Keratinocyte (primary cell): ENCODE measurements around the gene NT5M. TPM values are rescaled to one million over a fixed set of nuclear protein-coding genes. Genes with fewer than 3 reads are reported as not detected.

Experiments
- DNase-seq: peaks from one replicate; pipeline ENCODE4 v3.0.0-alpha.2; 2011; ENCODE audit warnings: low read depth, missing footprints, low spot score
- FAIRE-seq: peaks from 2 replicates; lab custom pipeline; 2011; peaks lifted over from hg19 to GRCh38; lab: Jason Lieb, UNC
- H2AFZ ChIP-seq: 2 replicates; pipeline ENCODE4 v1.6.0; 2012; ENCODE audit warnings: low read length, control low read depth, inconsistent platforms; ENCODE audit not compliant: control insufficient read depth
- H3K27ac ChIP-seq: 2 replicates; pipeline ENCODE4 v1.5.1; 2011; ENCODE audit warnings: low read length; ENCODE audit not compliant: control insufficient read depth, insufficient read depth
- H3K27me3 ChIP-seq: 3 replicates; pipeline ENCODE4 v1.6.0; 2011; ENCODE audit warnings: low read length; ENCODE audit not compliant: control insufficient read depth, insufficient read depth; ENCODE audit errors: extremely low read depth
- H3K36me3 ChIP-seq, 2 experiments: 2 replicates in 1 of 2; 3 replicates in 1 of 2; pipeline ENCODE4 v1.5.1; 2011; ENCODE audit warnings: low read length in 2 of 2, mild to moderate bottlenecking in 1 of 2; ENCODE audit not compliant: control insufficient read depth in 2 of 2, insufficient read depth in 2 of 2; ENCODE audit errors: extremely low read depth in 1 of 2
- H3K4me1 ChIP-seq: 3 replicates; pipeline ENCODE4 v1.5.1; 2011; ENCODE audit warnings: low read length; ENCODE audit not compliant: control insufficient read depth, insufficient read depth; ENCODE audit errors: extremely low read depth
- H3K4me2 ChIP-seq: 3 replicates; pipeline ENCODE4 v1.6.0; 2011; ENCODE audit warnings: low read depth, low read length; ENCODE audit not compliant: control insufficient read depth, insufficient read depth; ENCODE audit errors: extremely low read depth
- H3K4me3 ChIP-seq, 3 experiments: fragments of 200-600 bp in 1 of 3; sonication (generic) in 1 of 3; 2 replicates in 2 of 3; 3 replicates in 1 of 3; pipeline ENCODE4 v1.5.1; 2011 to 2016; ENCODE audit warnings: low read length in 3 of 3, mild to moderate bottlenecking in 3 of 3, control low read depth in 2 of 3, inconsistent platforms in 1 of 3, low read depth in 1 of 3, mixed read lengths in 1 of 3, mixed run types in 1 of 3, moderate library complexity in 1 of 3; ENCODE audit not compliant: control insufficient read depth in 2 of 3, insufficient read depth in 2 of 3; ENCODE audit errors: extremely low read depth in 1 of 3
- H3K79me2 ChIP-seq: 2 replicates; pipeline ENCODE4 v1.6.0; 2012; ENCODE audit warnings: low read length; ENCODE audit not compliant: control insufficient read depth, insufficient read depth
- H3K9ac ChIP-seq: 3 replicates; pipeline ENCODE4 v1.6.0; 2011; ENCODE audit warnings: low read length; ENCODE audit not compliant: control insufficient read depth, insufficient read depth; ENCODE audit errors: extremely low read depth
- H3K9me1 ChIP-seq: 3 replicates; pipeline ENCODE4 v1.6.0; 2011; ENCODE audit warnings: low read length; ENCODE audit not compliant: control insufficient read depth, insufficient read depth; ENCODE audit errors: extremely low read depth
- H3K9me3 ChIP-seq: 2 replicates; pipeline ENCODE4 v1.5.1; 2012; ENCODE audit warnings: low read depth, low read length; ENCODE audit not compliant: control insufficient read depth
- H4K20me1 ChIP-seq: 3 replicates; pipeline ENCODE4 v1.6.0; 2011; ENCODE audit warnings: low read length; ENCODE audit not compliant: control insufficient read depth, insufficient read depth; ENCODE audit errors: extremely low read depth
- EZH2 ChIP-seq: IDR thresholded peaks from one replicate; pipeline ENCODE4 v1.6.1; 2012; ENCODE audit warnings: inconsistent platforms, mild to moderate bottlenecking, low read length, moderate library complexity
- dilution Hi-C: fragments of 300-500 bp; cut with MboI; formaldehyde crosslinking; loops from one replicate; pipeline ENCODE4 v1.7.0; 2020; ENCODE audit warnings: low sequenced_read_pairs; ENCODE audit not compliant: extremely low pct_ligation_motif_present
- polyA plus RNA-seq, 5 experiments: library from polyadenylated mRNA; depleted of rRNA in 3 of 5; stranded (reverse) in 3 of 5; stranded (forward) in 1 of 5; unstranded in 1 of 5; fragments of >200 nt; gene quantifications; 1 replicate in 1 of 5; 2 replicates in 3 of 5; 3 replicates in 1 of 5; pipeline versions ENCODE4 v1.2.1 to v1.2.3, GENCODE V29; 2011 to 2012; ENCODE audit warnings: missing spikeins in 2 of 5, low read depth in 1 of 5, low replicate concordance in 1 of 5
- TF ChIP-seq, protein P1 (sequence below), 3 experiments: IDR thresholded peaks in 1 of 3; conservative IDR thresholded peaks in 1 of 3; optimal IDR thresholded peaks in 1 of 3; 2 replicates in 2 of 3; 3 replicates in 1 of 3; pipeline versions ENCODE3 to v1.5.1; 2011; ENCODE audit warnings: low read length in 3 of 3, mild to moderate bottlenecking in 3 of 3, moderate library complexity in 2 of 3, control low read depth in 1 of 3, inconsistent platforms in 1 of 3; ENCODE audit not compliant: insufficient read depth in 2 of 3; ENCODE audit errors: extremely low read depth in 1 of 3

NT5M gene
- polyA plus RNA-seq, 1 donor (not counting 4 experiments of a cell fraction or from before 2014, with no cell fraction given), result 0.16 TPM

DNA sequence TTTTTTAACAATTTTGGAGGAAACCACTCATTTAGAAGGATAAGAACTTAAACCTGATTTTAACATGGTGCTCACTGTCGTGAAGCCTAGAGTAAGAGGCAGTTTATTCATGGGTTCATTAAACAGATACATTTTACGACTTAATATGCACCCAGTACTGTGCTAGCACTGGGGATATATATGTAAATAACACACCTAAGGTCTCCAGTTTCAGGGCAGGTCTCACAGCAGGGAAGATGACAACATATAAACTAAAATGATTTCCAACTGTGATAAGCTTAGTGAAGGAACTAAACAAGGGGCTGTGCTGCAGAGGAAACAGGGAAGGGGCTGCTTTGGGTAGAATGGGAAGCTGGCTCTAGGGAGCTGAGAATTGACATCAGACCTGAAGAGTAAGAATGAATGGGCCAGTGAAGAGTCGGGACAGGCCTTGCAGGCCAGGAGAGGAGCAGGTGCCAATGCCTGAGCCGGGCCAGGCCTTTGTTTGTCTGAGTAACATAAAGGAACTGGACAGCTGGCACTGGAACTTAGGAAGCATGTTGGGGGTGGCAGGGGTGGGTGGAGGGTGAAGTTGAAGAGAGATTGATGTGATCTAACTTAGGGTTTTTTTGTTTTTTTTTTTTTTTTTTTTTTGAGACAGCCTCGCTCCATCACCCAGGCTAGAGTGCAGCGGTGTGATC lies 12.1 kb downstream of the NT5M start:
- no peaks in the 10 kb centered on the region for H3K79me2 ChIP-seq
- H3K4me1 ChIP-seq, result peaks cover 5% of the 10 kb centered on the region
- TF ChIP-seq, protein P1, sequence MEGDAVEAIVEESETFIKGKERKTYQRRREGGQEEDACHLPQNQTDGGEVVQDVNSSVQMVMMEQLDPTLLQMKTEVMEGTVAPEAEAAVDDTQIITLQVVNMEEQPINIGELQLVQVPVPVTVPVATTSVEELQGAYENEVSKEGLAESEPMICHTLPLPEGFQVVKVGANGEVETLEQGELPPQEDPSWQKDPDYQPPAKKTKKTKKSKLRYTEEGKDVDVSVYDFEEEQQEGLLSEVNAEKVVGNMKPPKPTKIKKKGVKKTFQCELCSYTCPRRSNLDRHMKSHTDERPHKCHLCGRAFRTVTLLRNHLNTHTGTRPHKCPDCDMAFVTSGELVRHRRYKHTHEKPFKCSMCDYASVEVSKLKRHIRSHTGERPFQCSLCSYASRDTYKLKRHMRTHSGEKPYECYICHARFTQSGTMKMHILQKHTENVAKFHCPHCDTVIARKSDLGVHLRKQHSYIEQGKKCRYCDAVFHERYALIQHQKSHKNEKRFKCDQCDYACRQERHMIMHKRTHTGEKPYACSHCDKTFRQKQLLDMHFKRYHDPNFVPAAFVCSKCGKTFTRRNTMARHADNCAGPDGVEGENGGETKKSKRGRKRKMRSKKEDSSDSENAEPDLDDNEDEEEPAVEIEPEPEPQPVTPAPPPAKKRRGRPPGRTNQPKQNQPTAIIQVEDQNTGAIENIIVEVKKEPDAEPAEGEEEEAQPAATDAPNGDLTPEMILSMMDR (optimal IDR thresholded peaks at IDR 0.05 in 1 of 3, IDR thresholded peaks at IDR 0.05 in 1 of 3, conservative IDR thresholded peaks at IDR 0.05 in 1 of 3; ENCODE audit: extremely low read depth in 1 of 3, insufficient read depth in 2 of 3, low read length in 3 of 3), result no peak
- TF ChIP-seq EZH2, result no peak
- DNase-seq, result no peak
- H3K9me1 ChIP-seq, result no peaks in the 10 kb centered on the region
- no peak overlapping the region for H3K27ac ChIP-seq
- no peak overlapping the region for H3K9ac ChIP-seq
- H3K4me2 ChIP-seq, result no peak overlapping the region
- no peak overlapping the region for H3K4me3 ChIP-seq
- no peaks in the 10 kb centered on the region for H3K27me3 ChIP-seq
- no peaks in the 10 kb centered on the region for H4K20me1 ChIP-seq
- no peak overlapping the region for H2AFZ ChIP-seq
- H3K36me3 ChIP-seq, result no peaks in the 10 kb centered on the region
- dilution Hi-C loops, result no loop called here
- FAIRE-seq, result no peak
- H3K9me3 ChIP-seq, result no peaks in the 10 kb centered on the region

DNA sequence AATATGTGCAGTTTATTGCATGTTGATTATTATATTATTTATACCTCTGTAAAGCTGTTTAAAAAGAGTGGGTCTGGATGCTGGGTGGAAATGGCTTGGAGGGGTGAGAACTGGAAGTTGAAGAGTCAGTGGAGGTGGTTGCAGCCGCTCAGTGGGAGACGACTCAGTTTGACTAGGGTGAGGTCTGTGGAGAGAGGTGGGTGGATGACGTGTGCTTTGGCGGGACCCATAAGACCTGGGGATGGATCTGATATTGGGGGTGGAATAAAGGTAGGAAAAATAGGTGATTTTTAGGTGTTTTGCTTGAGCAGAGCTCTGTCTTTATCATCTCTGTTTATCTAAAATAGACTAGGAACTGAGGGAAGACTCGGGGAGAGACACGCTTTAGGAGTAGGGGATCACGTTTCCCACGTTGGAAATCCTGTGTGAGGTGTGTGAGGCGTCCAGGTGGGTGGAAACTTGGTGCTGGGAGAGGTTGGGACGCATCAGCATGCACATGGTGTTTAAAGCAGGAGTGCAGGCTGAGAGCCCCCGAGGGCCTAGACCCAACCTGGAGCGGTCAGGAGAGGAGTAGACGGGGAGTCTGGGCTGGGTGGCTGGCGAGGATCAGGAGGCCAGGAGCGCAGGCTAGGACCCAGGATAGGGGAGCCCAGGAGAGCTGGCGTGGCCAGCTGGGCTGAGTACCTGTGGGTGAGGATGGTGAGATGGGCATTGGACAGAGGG lies 17.2 kb downstream of the NT5M start:
- TF ChIP-seq, protein P1 (optimal IDR thresholded peaks at IDR 0.05 in 1 of 3, IDR thresholded peaks at IDR 0.05 in 1 of 3, conservative IDR thresholded peaks at IDR 0.05 in 1 of 3; ENCODE audit: extremely low read depth in 1 of 3, insufficient read depth in 2 of 3, low read length in 3 of 3), result no peak
- TF ChIP-seq EZH2, result no peak
- dilution Hi-C loops, result no loop called here

More for the DNA sequence above, 17.2 kb downstream of the NT5M start:
- no peaks in the 10 kb centered on the region for H3K36me3 ChIP-seq
- DNase-seq (no peak), FAIRE-seq (no peak)
- H3K27ac ChIP-seq, result no peak overlapping the region
- H3K79me2 ChIP-seq, result no peaks in the 10 kb centered on the region
- no peak overlapping the region for H2AFZ ChIP-seq
- no peak overlapping the region for H3K9ac ChIP-seq
- no peaks in the 10 kb centered on the region for H3K4me1 ChIP-seq
- H3K9me1 ChIP-seq, result no peaks in the 10 kb centered on the region
- H3K4me2 ChIP-seq, result no peak overlapping the region
- peaks cover 3% of the 10 kb centered on the region for H3K27me3 ChIP-seq
- no peak overlapping the region for H3K4me3 ChIP-seq
- H3K9me3 ChIP-seq, result no peaks in the 10 kb centered on the region
- H4K20me1 ChIP-seq, result no peaks in the 10 kb centered on the region
